GM12874 (cell line): ENCODE results near the gene KIAA1614.

ENCODE experiments used
- TF ChIP-seq, protein P1 (sequence below): IDR thresholded peaks from 2 replicates; pipeline ENCODE4 v1.5.1; 2011; ENCODE audit warnings: low read depth, mild to moderate bottlenecking, control low read depth, low read length, moderate library complexity; ENCODE audit not compliant: insufficient read depth

KIAA1614 gene

DNA sequence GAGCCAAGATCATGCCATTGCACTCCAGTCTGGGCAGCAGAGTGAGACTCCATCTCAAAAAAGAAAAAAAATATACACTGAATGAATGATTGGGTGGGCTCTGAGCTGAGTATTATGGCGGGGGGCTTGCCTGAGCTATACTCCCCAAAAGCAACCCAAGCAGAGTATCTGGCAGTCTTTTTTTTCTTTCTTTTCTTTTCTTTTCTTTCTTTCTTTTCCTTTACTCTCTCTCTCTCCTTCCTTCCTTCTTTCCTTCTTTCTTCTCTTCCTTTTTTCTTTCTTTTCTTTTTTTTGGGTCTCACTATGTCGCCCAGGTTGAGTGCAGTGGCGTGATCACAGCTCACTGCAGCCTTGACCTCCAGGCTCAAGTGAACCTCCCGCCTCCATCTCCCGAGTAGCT lies 27.7 kb downstream of the KIAA1614 start:
- TF ChIP-seq, protein P1, sequence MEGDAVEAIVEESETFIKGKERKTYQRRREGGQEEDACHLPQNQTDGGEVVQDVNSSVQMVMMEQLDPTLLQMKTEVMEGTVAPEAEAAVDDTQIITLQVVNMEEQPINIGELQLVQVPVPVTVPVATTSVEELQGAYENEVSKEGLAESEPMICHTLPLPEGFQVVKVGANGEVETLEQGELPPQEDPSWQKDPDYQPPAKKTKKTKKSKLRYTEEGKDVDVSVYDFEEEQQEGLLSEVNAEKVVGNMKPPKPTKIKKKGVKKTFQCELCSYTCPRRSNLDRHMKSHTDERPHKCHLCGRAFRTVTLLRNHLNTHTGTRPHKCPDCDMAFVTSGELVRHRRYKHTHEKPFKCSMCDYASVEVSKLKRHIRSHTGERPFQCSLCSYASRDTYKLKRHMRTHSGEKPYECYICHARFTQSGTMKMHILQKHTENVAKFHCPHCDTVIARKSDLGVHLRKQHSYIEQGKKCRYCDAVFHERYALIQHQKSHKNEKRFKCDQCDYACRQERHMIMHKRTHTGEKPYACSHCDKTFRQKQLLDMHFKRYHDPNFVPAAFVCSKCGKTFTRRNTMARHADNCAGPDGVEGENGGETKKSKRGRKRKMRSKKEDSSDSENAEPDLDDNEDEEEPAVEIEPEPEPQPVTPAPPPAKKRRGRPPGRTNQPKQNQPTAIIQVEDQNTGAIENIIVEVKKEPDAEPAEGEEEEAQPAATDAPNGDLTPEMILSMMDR, result no peak

DNA sequence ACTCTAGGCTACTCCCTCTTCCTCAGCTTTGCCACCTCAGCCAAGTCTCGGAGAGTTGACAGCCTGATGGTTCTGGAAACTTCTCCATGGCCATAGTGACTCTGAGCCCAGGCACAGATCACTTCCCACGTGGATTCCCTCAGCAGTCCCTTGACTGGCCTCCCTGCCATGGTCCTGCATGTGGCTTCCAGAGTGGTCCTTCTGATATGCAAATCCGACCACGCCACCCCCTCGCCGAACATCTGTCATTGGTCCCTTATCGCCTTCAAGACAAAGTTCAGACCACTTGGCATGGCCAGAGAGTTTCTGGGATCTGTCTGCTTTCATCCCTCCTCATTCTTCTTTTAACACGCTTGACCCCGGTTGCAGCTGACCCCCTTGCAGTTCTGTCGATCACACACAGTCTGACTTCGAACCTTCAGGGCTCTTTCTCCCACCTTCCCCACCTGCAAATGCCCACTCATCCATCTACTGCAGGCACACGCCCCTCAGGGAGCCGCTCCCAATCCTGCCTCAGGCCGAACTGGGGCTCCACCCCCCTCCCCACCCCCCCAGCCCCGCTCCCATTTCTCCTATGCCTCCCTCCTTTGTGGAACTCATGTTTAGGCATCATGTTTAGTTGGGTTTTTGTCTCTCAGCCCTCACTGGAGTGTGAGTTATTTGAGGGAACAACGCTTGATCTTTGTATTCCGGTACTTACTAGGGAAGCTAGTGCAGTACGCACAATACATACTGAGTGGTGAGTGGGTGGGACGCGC lies 29.0 kb downstream of the KIAA1614 start:
- TF ChIP-seq, protein P1, result no peak

DNA sequence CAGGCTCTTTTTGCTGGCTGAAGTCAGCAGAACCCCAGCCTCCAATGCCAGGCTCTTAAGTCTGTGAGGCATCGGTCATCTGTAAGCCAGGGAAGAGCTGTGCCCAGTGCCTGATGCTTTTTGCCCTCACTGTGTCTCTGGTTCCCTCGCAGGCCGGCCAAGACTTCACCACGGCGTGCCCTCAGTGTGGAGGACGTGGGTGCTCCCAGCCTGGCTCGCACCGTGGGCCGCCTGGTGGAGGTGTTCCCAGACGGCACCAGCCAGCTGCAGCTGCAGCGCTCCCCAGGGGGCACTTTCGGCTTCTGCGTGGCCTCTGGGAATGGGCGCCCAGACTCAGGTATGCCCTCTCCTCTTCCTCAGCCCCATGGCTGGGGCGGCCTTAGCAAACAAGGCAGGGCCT lies 32.5 kb downstream of the KIAA1614 start:
- TF ChIP-seq, protein P1, result no peak

DNA sequence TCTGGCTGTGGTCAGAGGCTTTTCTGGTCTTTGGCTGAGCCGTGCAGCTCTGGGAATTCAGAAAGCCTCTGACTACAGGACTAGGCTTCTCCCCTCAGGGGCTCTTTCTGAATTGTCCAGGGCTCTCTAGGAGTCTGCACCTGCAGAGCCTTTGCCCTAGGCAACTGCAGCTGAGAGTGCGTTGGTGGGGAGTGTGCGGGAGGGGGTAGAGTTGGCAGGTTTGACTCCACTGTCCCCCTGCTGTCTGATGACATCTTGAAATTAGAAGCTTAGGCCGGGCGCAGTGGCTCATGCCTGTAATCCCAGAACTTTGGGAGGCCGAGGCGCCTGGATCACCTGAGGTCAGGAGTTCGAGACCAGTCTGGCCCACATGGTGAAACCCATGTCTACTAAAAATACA lies 32.9 kb downstream of the KIAA1614 start:
- TF ChIP-seq, protein P1, result no peak

DNA sequence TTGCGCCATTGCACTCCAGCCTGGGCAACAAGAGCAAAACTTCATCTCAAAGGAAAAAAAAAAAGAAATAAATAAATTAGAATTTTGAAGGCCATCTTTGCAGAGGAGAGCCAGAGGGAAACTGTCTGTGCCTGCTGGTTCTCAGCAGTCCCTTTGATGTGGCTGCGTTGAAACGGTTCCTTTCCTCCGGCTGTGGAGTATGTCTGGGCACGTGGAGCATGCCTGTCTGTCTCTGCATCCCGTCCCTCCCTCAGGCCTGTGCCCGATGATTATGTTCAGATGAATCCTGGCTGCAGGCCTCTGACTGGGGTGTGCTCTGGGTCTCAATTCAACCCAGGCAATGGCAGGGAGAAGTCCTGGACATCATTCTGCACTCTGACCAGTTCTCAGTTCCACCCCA lies 33.4 kb downstream of the KIAA1614 start:
- TF ChIP-seq, protein P1, result no peak

DNA sequence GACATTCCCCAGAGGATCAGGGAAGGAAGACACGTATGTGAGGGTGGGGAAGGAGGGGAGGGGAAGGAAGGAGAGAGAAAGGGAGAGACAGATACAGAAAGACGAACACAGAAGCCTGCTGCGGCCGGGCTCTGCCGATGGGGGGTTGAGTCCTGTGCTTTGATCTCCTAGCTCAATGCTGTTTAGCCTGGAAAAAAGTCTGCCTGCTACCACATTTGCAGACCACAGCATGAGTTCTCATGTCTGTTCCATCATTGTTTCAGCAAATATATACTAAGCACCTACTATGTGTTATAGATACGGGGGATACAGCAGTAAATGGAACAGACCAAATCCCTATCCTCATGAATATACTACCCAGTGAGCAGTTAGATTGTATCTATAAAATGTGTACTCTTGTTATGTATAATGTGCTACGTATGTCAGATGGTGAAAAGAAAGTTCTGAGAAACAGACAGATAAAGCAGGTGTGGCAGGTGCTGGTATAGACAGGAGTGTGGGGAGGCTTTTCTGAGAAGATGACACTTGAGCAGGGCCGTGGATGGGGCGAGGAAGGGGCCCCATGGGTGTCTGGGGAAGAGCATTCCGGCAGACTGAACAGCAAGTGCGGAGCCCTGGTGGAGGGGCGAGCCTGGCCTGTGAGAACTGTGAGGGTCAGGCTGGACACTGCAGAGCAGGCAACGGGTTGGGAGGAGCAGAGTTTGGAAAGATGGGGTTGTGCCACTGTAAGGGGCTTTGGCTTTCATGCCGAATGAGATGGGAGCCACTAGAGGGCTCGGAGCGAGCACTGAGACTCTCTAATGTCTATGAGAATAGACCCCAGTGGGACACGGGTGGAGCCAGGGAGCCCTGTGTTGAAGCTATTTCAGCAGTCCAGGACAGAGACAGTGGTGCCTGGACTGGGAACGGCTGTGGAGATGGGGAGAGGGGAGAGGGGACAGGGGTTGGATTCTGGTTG lies 34.1 kb downstream of the KIAA1614 start:
- TF ChIP-seq, protein P1, result no peak

DNA sequence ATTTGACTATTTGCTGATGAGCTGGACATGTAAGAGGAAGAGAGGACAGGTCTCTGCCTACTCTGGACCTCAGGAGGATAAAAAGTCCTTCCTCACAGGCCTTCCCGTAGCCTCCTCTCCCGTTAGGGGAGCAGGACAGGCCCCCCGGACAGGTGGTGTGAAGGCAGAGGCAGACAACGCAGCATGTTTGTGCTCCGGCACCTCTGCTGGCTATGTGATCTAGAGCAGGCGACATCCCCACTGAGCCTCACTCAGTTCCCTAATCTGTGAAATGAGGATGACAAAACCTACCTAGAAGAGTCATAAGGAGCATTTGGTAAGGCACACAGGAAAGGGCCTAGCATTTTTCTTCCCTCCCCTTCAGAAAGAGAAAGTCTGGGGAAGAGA lies 34.8 kb downstream of the KIAA1614 start:
- TF ChIP-seq, protein P1, result no peak
